K562 (cell line): ENCODE measurements around the gene ENDOU.

ENCODE experiments used
- BDP1 ChIP-seq: IDR thresholded peaks from 3 replicates; pipeline ENCODE4 v1.6.1; 2011; ENCODE audit not compliant: insufficient read length, insufficient read depth
- EZH2 ChIP-seq: IDR thresholded peaks from 2 replicates; pipeline ENCODE4 v1.6.1; 2012; ENCODE audit warnings: low read depth, mild to moderate bottlenecking, inconsistent platforms, low read length, borderline replicate concordance
- GABPA ChIP-seq: fragments of 200-800 bp; sonication (Bioruptor generic); conservative IDR thresholded peaks from 2 replicates; pipeline ENCODE4 v1.6.1; 2016; ENCODE audit warnings: low read depth, missing genetic modification characterization, missing compliant biosample characterization
- NFIC ChIP-seq: fragments of 450-650 bp; IDR thresholded peaks from 2 replicates; pipeline ENCODE4 v1.6.1; 2017; ENCODE audit warnings: mild to moderate bottlenecking, inconsistent platforms
- POLR2AphosphoS5 ChIP-seq: IDR thresholded peaks from 2 replicates; pipeline ENCODE4 v1.6.1; 2011; ENCODE audit warnings: mild to moderate bottlenecking, low read depth, low read length, moderate library complexity; ENCODE audit not compliant: control insufficient read depth, insufficient read depth
- RAD51 ChIP-seq: fragments of 450-650 bp; IDR thresholded peaks from 2 replicates; pipeline ENCODE4 v1.7.1; 2016; ENCODE audit warnings: low read depth, mild to moderate bottlenecking, borderline replicate concordance
- SPI1 ChIP-seq: IDR thresholded peaks from 2 replicates; pipeline ENCODE4 v1.6.1; 2011; ENCODE audit warnings: low read depth, low read length, control low read depth, borderline replicate concordance
- TARDBP ChIP-seq: fragments of 450-650 bp; IDR thresholded peaks from 2 replicates; pipeline ENCODE4 v1.6.1; 2016
- TCF7L2 ChIP-seq: fragments of 150-350 bp; IDR thresholded peaks from 2 replicates; pipeline ENCODE4 v1.6.1; 2016; ENCODE audit warnings: low read depth, mild to moderate bottlenecking, low read length, moderate library complexity
- TF ChIP-seq, protein P1 (sequence below): sonication (generic); formaldehyde crosslinking; IDR thresholded peaks from 2 replicates; pipeline ENCODE4 v1.8.1; 2023; ENCODE audit warnings: mild to moderate bottlenecking, missing genetic modification reagents
- TF ChIP-seq, protein P2 (sequence below): fragments of 250-450 bp; sonication (Bioruptor Pico); IDR thresholded peaks from 2 replicates; pipeline ENCODE4 v1.5.0; 2021; ENCODE audit warnings: mild to moderate bottlenecking, borderline replicate concordance
- TF ChIP-seq, protein P3 (sequence below): fragments of 450-650 bp; conservative IDR thresholded peaks from 2 replicates; pipeline ENCODE4 v1.6.1; 2016; ENCODE audit warnings: missing genetic modification characterization, low read depth, mild to moderate bottlenecking, missing compliant biosample characterization, moderate library complexity
- TF ChIP-seq, protein P4 (sequence below), 2 experiments: fragments of 450-650 bp in 1 of 2; IDR thresholded peaks; 2 replicates each; pipeline ENCODE4 v1.6.1; 2011 to 2017; ENCODE audit warnings: low read depth in 2 of 2, antibody characterized with exemption in 1 of 2, borderline replicate concordance in 1 of 2, low read length in 1 of 2, mild to moderate bottlenecking in 1 of 2, mixed read lengths in 1 of 2; ENCODE audit not compliant: control insufficient read depth in 1 of 2
- TF ChIP-seq, protein P5 (sequence below), 3 experiments: IDR thresholded peaks in 2 of 3; conservative IDR thresholded peaks in 1 of 3; 2 replicates each; pipeline ENCODE4 v1.5.1; 2011 to 2012; ENCODE audit warnings: low read length in 3 of 3, mild to moderate bottlenecking in 3 of 3, control low read depth in 2 of 3, improper control_type of control experiment in 1 of 3, inconsistent platforms in 1 of 3, low read depth in 1 of 3, mixed read lengths in 1 of 3, moderate library complexity in 1 of 3; ENCODE audit not compliant: insufficient read depth in 2 of 3

DNA sequence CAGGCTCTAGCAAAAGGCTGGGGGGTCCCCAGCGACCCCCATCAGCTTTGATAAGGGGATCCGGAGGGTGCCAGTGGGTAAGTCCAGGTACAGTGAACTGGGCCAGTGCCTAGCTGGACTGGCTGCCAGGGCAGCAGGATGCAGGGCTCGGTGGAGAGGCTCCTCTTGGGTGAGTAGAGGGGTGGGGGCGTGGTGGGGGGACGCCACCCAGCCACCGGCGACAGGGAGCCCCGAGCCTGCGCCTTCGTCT lies 33.2 kb upstream of the ENDOU start:
- TF ChIP-seq, protein P1, sequence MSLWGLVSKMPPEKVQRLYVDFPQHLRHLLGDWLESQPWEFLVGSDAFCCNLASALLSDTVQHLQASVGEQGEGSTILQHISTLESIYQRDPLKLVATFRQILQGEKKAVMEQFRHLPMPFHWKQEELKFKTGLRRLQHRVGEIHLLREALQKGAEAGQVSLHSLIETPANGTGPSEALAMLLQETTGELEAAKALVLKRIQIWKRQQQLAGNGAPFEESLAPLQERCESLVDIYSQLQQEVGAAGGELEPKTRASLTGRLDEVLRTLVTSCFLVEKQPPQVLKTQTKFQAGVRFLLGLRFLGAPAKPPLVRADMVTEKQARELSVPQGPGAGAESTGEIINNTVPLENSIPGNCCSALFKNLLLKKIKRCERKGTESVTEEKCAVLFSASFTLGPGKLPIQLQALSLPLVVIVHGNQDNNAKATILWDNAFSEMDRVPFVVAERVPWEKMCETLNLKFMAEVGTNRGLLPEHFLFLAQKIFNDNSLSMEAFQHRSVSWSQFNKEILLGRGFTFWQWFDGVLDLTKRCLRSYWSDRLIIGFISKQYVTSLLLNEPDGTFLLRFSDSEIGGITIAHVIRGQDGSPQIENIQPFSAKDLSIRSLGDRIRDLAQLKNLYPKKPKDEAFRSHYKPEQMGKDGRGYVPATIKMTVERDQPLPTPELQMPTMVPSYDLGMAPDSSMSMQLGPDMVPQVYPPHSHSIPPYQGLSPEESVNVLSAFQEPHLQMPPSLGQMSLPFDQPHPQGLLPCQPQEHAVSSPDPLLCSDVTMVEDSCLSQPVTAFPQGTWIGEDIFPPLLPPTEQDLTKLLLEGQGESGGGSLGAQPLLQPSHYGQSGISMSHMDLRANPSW, result no peak
- no peak for TF ChIP-seq RAD51
- TF ChIP-seq EZH2, result no peak
- TF ChIP-seq, protein P2, sequence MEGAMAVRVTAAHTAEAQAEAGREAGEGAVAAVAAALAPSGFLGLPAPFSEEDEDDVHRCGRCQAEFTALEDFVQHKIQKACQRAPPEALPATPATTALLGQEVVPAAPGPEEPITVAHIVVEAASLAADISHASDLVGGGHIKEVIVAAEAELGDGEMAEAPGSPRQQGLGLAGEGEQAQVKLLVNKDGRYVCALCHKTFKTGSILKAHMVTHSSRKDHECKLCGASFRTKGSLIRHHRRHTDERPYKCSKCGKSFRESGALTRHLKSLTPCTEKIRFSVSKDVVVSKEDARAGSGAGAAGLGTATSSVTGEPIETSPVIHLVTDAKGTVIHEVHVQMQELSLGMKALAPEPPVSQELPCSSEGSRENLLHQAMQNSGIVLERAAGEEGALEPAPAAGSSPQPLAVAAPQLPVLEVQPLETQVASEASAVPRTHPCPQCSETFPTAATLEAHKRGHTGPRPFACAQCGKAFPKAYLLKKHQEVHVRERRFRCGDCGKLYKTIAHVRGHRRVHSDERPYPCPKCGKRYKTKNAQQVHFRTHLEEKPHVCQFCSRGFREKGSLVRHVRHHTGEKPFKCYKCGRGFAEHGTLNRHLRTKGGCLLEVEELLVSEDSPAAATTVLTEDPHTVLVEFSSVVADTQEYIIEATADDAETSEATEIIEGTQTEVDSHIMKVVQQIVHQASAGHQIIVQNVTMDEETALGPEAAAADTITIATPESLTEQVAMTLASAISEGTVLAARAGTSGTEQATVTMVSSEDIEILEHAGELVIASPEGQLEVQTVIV (CRISPR knock-in tag), result no peak
- TF ChIP-seq, protein P3, sequence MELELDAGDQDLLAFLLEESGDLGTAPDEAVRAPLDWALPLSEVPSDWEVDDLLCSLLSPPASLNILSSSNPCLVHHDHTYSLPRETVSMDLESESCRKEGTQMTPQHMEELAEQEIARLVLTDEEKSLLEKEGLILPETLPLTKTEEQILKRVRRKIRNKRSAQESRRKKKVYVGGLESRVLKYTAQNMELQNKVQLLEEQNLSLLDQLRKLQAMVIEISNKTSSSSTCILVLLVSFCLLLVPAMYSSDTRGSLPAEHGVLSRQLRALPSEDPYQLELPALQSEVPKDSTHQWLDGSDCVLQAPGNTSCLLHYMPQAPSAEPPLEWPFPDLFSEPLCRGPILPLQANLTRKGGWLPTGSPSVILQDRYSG (tag), result no peak
- no peak for TF ChIP-seq SPI1
- no peak for TF ChIP-seq TCF7L2
- TF ChIP-seq POLR2AphosphoS5, result no peak
- TF ChIP-seq, protein P4, sequence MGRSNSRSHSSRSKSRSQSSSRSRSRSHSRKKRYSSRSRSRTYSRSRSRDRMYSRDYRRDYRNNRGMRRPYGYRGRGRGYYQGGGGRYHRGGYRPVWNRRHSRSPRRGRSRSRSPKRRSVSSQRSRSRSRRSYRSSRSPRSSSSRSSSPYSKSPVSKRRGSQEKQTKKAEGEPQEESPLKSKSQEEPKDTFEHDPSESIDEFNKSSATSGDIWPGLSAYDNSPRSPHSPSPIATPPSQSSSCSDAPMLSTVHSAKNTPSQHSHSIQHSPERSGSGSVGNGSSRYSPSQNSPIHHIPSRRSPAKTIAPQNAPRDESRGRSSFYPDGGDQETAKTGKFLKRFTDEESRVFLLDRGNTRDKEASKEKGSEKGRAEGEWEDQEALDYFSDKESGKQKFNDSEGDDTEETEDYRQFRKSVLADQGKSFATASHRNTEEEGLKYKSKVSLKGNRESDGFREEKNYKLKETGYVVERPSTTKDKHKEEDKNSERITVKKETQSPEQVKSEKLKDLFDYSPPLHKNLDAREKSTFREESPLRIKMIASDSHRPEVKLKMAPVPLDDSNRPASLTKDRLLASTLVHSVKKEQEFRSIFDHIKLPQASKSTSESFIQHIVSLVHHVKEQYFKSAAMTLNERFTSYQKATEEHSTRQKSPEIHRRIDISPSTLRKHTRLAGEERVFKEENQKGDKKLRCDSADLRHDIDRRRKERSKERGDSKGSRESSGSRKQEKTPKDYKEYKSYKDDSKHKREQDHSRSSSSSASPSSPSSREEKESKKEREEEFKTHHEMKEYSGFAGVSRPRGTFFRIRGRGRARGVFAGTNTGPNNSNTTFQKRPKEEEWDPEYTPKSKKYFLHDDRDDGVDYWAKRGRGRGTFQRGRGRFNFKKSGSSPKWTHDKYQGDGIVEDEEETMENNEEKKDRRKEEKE (IDR thresholded peaks at IDR 0.05; ENCODE audit: borderline replicate concordance in 1 of 2, control insufficient read depth in 1 of 2, low read depth in 2 of 2, low read length in 1 of 2), result no peak
- TF ChIP-seq BDP1, result no peak
- TF ChIP-seq NFIC, result no peak
- TF ChIP-seq GABPA, result no peak
- TF ChIP-seq, protein P5, sequence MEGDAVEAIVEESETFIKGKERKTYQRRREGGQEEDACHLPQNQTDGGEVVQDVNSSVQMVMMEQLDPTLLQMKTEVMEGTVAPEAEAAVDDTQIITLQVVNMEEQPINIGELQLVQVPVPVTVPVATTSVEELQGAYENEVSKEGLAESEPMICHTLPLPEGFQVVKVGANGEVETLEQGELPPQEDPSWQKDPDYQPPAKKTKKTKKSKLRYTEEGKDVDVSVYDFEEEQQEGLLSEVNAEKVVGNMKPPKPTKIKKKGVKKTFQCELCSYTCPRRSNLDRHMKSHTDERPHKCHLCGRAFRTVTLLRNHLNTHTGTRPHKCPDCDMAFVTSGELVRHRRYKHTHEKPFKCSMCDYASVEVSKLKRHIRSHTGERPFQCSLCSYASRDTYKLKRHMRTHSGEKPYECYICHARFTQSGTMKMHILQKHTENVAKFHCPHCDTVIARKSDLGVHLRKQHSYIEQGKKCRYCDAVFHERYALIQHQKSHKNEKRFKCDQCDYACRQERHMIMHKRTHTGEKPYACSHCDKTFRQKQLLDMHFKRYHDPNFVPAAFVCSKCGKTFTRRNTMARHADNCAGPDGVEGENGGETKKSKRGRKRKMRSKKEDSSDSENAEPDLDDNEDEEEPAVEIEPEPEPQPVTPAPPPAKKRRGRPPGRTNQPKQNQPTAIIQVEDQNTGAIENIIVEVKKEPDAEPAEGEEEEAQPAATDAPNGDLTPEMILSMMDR (IDR thresholded peaks at IDR 0.05 in 2 of 3, conservative IDR thresholded peaks at IDR 0.05 in 1 of 3; ENCODE audit: insufficient read depth in 2 of 3, low read depth in 1 of 3, low read length in 3 of 3), result no peak
- TF ChIP-seq TARDBP, result no peak
